Anterior cingulate cortex (tissue), 58 donors: Measurements from ENCODE around the gene VASH1.
"Not testable (repeated sequence)": the region's sequence is repeated elsewhere in the genome, so short reads cannot be mapped to it uniquely, and the experiment has no call there.

Experiments
- DNase-seq, 58 donors: peaks; one replicate each; lab custom pipeline; 2025; lab: John Stamatoyannopoulos, UW

VASH1 gene

GRCh38 chr14:76761136-76761959 lies at the start of gene VASH1:
TSS of gene VASH1 (plus strand) at chr14:76761468. CDS start at chr14:76762822, 1,354 bp downstream.
- peak in 51 of 58 donors; percentile 33 to 82 (median 66) for DNase-seq

DNA sequence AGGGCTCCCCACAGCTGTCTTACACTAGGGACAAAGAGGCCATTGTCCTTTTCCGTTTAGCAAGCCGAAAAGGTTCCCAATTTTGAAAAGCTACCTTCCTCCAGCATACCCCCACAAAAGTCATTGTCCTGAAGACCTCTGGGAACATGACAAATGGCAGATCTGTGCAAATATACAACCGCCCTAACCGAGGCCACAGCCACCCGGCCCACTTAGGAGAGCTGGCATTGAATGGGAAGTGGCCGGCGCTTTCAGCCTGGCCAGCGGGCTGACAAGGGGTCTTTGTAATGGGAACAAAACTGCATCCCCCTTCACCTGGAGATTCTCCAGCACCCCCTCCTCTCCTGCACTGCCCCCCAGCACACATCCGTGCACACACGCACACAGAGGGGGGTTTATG lies 48.1 kb upstream of the VASH1 start:
- no peak for DNase-seq

GRCh38 chr14:76714470-76714869 lies 46.8 kb upstream of the VASH1 start:
- DNase-seq = no peak

DNA sequence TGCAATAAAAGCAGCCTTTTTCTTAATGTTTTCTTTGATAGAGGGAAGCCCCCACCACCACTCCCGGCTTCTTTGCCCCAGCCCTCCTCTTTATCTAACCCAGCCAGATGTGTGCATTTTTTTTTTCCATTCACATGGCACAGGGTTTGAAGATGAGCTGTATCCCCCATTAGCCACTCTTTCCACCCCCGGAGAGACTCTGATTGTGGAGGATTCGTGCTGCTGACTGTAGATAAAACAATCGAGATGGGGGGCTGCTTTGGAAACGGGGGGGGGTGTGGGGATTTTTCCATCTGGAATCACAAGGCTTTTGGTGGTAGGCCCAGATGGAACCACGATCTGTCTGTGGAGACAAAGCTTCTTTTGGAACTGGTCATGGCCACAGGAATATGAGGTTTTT lies 46.2 kb upstream of the VASH1 start:
- no peak for DNase-seq

DNA sequence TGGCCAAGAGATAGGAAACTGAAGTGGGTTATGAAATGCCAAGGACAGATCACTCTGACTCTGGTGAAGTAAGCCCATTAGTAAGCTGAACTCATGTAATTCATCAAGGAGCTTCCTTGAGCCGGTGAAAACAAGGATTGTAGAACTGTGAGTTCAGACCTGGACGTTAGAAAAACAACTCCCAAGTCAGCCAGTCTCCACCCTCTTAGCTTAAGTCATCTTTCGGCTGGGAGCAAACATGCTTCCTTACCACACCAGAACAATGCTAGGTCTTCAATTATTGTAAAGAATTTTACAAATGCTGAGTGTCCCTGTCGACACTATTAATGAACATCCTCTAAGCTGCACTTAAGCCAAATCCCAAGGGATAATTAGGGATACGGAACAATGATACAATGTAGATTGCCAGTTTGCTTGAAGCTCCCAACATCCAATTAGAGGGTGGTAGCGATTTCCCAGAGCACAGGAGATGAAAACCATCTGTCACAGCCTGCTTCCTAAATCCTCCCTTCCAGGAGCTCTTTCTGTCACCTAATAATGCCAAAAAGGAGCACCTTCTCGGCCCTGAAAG lies 45.7 kb upstream of the VASH1 start:
- no peak for DNase-seq

DNA sequence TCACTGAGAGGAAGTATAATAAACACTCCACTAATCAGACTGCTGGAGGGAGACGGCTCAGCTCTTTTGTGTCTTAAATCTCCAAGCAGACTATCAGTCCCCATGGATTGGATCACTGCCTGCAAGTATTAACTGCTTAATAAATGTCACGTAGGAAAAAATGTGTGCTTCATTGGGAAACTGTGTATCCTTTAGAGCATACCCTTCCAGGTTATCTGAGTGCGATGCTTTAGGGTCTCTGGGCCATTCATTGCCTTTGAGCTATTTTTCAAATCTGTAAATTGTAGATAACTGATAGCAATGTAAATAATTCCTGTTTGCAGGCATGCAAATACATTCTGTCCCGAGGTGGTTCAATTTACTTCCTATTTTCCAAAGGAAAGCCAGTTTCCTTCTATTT lies 45.0 kb upstream of the VASH1 start:
- DNase-seq = no peak

DNA sequence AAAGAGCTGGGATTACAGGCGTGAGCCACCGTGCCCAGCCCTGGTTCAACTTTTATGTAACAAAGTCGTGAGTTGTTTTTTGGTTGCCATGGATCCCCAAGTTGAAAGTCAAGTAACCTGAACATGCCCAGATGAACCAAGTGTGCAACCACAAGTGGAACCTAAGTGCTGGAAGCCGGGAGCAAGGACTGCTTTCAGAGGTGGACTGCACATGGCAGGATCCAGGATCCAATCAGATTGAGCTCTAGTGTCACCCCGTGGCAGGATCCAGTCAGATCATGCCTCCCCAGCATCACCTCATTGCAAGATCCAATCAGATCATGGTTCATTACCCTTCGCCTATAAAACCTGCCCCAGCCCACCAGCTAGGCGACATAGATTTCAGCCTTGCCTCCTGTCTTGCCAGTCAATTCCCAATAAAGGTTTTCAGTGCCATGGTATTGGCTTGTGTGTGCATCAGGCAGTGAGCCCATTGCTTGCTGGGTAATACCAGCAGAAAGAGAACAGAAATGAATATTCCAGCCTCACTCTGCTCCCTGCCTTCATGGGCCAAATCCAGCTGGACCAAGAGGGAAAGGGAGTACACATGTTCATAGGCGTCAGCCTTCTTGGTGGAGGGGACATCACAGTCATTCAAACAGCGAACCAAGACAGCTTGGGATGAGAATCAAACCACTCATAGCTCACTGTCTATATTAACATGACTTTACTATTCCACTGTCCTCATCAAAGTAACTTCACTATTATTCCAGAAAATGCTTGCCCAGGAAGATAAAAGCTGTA lies 43.6 kb upstream of the VASH1 start:
- no peak for DNase-seq

GRCh38 chr14:76718306-76719040 lies 42.8 kb upstream of the VASH1 start:
- no peak for DNase-seq

DNA sequence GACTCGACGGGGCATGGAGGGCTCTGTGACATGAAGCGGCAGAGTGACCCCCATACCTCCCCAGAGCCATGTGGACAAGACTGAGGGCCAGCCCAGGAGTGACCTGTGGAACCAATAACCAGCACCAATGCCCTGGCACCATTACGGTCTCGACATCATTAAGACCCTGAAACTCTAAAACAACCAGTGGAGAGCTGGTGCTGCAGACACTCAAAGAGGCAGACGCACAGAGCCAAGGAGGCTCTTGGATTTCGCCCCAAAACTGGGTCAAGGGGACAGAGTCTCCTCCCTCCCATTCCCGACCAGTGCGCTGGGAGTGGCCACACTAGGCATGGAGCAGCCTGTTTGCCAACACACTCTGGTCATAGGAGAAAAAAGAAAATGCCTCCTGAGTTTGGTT lies 41.6 kb upstream of the VASH1 start:
- DNase-seq = no peak

DNA sequence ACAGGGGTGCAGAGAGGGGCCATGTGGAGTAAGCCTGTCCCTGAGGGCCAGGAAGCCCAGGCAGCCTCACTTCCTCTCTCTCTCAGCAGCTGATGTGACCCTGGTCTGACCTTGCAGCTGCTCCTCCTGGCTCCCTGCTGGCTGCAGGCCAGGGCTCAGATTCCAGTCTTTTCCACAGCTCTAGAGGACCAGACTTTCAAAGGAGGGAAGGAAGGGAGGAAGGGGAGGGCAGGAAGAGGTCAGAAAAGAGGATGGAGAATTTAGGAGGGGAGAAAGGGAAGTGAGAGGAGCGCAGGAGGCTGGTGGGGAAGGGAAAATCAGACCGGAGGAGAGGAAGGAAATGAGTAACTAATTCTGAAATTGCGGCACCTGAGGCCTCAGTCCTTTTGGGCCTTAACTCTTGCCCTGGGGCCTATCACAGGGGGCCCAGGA lies 40.9 kb upstream of the VASH1 start:
- peak in 11 of 58 donors; percentile 6 to 34 (median 23) for DNase-seq

- not testable (repeated sequence) for DNase-seq
Measured at GRCh38 chr14:76721506-76721905, 39.8 kb upstream of the VASH1 start.

DNA sequence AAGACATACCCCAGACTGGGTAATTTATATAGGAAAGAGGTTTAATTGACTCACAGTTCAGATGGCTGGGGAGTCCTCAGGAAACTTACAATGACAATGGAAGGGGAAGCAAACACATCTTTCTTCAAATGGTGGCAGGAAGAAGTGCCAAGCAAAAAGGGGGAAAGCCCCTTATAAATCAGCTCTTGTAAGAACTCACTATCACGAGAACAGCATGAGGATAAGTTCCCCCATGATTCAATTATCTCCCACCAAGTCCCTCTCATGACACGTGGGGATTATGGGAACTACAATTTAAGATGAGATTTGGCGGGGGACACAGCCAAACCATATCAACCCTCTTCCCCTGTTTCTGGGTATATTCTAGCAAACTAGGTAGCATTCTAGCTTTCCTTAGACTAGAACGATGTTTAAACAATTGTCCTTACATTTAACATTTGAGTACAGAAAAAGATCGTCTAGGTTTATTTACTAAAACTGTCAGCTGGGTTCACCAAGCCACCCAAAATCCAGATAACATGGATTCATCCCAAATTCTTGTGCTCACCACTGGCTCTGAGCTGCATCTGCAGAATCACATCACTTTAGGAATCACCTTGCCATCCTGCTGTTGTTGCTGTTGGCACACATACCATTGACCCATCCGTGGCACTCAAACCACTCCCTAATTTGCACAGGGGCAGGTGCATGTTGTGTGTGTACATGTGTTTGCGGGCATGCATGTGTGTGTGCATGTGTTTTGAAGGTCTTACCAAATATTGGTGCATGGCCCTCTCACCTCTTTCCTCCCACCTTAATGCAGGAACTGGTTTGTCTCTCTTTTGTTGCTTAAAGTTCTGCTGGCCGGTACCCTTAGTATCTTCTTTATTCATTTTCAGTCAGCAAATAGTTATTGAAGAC lies 36.4 kb upstream of the VASH1 start:
- no peak for DNase-seq

DNA sequence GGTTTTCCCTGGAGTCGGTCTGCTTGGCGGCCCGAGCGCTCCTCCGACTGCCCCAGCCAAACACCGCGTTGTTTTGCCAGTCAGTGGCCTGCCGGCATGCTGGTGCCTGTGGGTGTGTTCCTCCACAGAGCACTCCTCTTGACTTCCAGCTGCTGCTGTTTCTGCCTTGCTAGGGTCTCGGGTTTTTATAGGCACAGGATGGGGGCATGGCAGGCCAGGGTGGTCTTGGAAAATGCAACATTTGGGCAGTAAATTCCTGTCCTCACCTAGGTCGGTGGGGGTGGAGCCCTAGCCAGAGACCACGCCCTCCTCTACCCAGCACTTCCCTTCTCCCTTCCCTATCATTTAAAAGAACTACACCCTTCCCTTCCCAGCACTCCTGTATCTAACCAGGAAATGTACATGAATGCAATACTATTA lies 34.7 kb upstream of the VASH1 start:
- no peak for DNase-seq

- no peak for DNase-seq
Measured at GRCh38 chr14:76727384-76727783, 33.9 kb upstream of the VASH1 start.

DNA sequence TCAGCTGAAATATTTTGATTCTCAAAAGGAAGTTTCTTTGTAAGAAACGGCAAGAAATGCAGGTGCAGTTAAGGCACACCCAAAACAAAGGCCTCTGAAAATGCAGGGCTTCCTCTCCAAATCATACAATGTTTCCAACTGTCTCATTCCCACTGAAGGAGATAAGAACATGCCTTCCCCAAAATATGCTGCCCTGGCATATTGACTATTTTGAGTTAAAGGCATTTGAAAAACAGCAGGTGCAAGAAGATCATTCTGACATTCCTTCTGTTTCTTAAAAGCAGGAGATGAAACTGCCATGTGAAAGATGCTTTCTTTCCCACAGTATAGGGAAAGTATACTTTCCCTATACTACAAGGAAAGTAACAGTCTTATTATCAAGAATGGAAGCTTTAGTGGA lies 33.4 kb upstream of the VASH1 start:
- no peak for DNase-seq

- DNase-seq = no peak
Measured at GRCh38 chr14:76729258-76729657, 32.0 kb upstream of the VASH1 start.

GRCh38 chr14:76729953-76730505 lies 31.2 kb upstream of the VASH1 start:
- DNase-seq = no peak

DNA sequence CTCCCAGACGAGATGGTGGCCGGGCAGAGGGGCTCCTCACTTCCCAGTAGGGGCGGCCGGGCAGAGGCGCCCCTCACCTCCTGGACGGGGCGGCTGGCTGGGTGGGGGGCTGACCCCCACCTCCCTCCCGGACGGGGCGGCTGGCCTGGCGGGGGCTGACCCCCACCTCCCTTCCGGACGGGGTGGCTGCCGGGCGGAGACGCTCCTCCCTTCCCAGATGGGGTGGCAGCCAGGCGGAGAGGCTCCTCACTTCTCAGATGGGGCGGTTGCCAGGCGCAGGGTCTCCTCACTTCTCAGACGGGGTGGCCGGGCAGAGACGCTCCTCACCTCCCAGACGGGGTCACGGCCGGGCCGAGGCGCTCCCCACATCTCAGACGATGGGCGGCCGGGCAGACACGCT lies 26.8 kb upstream of the VASH1 start:
- DNase-seq = not testable (repeated sequence)

DNA sequence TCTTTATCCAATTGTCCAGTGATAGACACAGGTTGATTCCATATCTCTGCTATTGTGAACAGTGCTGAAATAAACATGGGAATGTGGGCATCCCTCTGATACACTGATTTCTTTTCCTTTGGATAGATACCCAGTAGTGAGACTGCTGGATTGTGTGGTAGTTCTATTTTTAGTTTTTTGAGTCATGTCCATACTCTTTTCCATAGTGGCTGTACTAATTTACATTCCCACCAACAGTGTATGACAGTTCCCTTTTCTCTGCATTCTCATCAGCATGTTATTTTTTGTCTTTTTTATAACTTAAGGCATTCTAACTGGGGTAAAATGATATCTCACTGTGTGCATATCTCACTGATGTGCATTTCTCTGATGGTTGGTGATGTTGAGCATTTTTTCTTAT lies 24.8 kb upstream of the VASH1 start:
- DNase-seq = no peak
